HepG2 (cell line): ENCODE measurements around the gene PLSCR5. TPM values are rescaled to one million over a fixed set of nuclear protein-coding genes. Genes with fewer than 3 reads are reported as not detected.

Source experiments
- ATF3 ChIP-seq: sonication (generic); formaldehyde crosslinking; IDR thresholded peaks from 2 replicates; pipeline ENCODE4 v1.4.0; 2020; ENCODE audit warnings: missing genetic modification reagents
- ELF1 ChIP-seq: sonication (generic); formaldehyde crosslinking; IDR thresholded peaks from 2 replicates; pipeline ENCODE4 v1.4.0; 2020; ENCODE audit warnings: missing genetic modification reagents
- FOXM1 ChIP-seq: sonication (generic); formaldehyde crosslinking; IDR thresholded peaks from 2 replicates; pipeline ENCODE4 v1.5.0; 2020; ENCODE audit warnings: missing genetic modification reagents
- GLMP ChIP-seq: sonication (generic); formaldehyde crosslinking; IDR thresholded peaks from 2 replicates; pipeline ENCODE4 v1.9.0; 2021; ENCODE audit warnings: missing genetic modification reagents, mild to moderate bottlenecking, borderline replicate concordance
- ISL2 ChIP-seq: sonication (generic); formaldehyde crosslinking; IDR thresholded peaks from 2 replicates; pipeline ENCODE4 v1.5.0; 2020; ENCODE audit warnings: missing genetic modification reagents
- ISX ChIP-seq: sonication (generic); formaldehyde crosslinking; conservative IDR thresholded peaks from 2 replicates; pipeline ENCODE4 v1.5.0; 2020; ENCODE audit warnings: missing genetic modification reagents
- KLF11 ChIP-seq: IDR thresholded peaks from 2 replicates; pipeline ENCODE4 v1.6.1; 2016; ENCODE audit warnings: missing compliant biosample characterization
- KLF6 ChIP-seq: IDR thresholded peaks from 2 replicates; pipeline ENCODE4 v1.8.0; 2016; ENCODE audit warnings: missing biosample characterization, missing genetic modification reagents
- LBX2 ChIP-seq: sonication (generic); formaldehyde crosslinking; IDR thresholded peaks from 2 replicates; pipeline ENCODE4 v1.5.0; 2020; ENCODE audit warnings: missing genetic modification reagents, mild to moderate bottlenecking, borderline replicate concordance
- MAZ ChIP-seq, 2 experiments: sonication (generic) in 1 of 2; formaldehyde crosslinking in 1 of 2; IDR thresholded peaks; 2 replicates each; pipeline versions ENCODE4 v1.5.0 to v1.6.1; 2012 to 2020; ENCODE audit warnings: low read depth in 2 of 2, mild to moderate bottlenecking in 2 of 2, borderline replicate concordance in 1 of 2, improper control_type of control experiment in 1 of 2, low read length in 1 of 2, missing genetic modification reagents in 1 of 2, moderate library complexity in 1 of 2
- MLX ChIP-seq: IDR thresholded peaks from 2 replicates; pipeline ENCODE4 v1.6.1; 2016
- NR2F2 ChIP-seq: IDR thresholded peaks from 2 replicates; pipeline ENCODE4 v1.6.1; 2012; ENCODE audit warnings: low read depth, inconsistent platforms, borderline replicate concordance
- PLRG1 ChIP-seq: fragments of 450-650 bp; conservative IDR thresholded peaks from 2 replicates; pipeline ENCODE4 v1.6.1; 2016
- RCOR2 ChIP-seq: IDR thresholded peaks from 2 replicates; pipeline ENCODE4 v1.6.1; 2016; ENCODE audit warnings: missing biosample characterization, missing genetic modification reagents
- RXRB ChIP-seq: IDR thresholded peaks from 2 replicates; pipeline ENCODE4 v1.6.1; 2016; ENCODE audit warnings: borderline replicate concordance, missing genetic modification reagents, missing compliant biosample characterization
- TBX2 ChIP-seq: sonication (generic); formaldehyde crosslinking; IDR thresholded peaks from 2 replicates; pipeline ENCODE4 v1.5.0; 2020; ENCODE audit warnings: missing genetic modification reagents, mild to moderate bottlenecking, borderline replicate concordance
- TRIM24 ChIP-seq: sonication (generic); formaldehyde crosslinking; IDR thresholded peaks from 2 replicates; pipeline ENCODE4 v1.8.0; 2022; ENCODE audit warnings: mild to moderate bottlenecking, missing genetic modification reagents
- ZBTB38 ChIP-seq: sonication (generic); formaldehyde crosslinking; IDR thresholded peaks from 2 replicates; pipeline ENCODE4 v1.5.1; 2020; ENCODE audit warnings: mild to moderate bottlenecking, missing genetic modification reagents
- ZBTB49 ChIP-seq: sonication (generic); formaldehyde crosslinking; IDR thresholded peaks from 2 replicates; pipeline ENCODE4 v1.4.0; 2020; ENCODE audit warnings: missing genetic modification reagents, borderline replicate concordance
- ZFYVE20 ChIP-seq: sonication (generic); formaldehyde crosslinking; IDR thresholded peaks from 2 replicates; pipeline ENCODE4 v1.8.0; 2023; ENCODE audit warnings: low read depth, mild to moderate bottlenecking, moderate library complexity, missing genetic modification reagents, borderline replicate concordance
- ZMYM2 ChIP-seq: sonication (generic); formaldehyde crosslinking; IDR thresholded peaks from 2 replicates; pipeline ENCODE4 v1.8.0; 2022; ENCODE audit warnings: mild to moderate bottlenecking, missing genetic modification reagents
- ZNF263 ChIP-seq: sonication (generic); formaldehyde crosslinking; IDR thresholded peaks from 2 replicates; pipeline ENCODE4 v1.4.0; 2020; ENCODE audit warnings: missing genetic modification reagents
- ZNF382 ChIP-seq: sonication (generic); formaldehyde crosslinking; IDR thresholded peaks from 2 replicates; pipeline ENCODE4 v1.5.0; 2020; ENCODE audit warnings: missing genetic modification reagents, mild to moderate bottlenecking, borderline replicate concordance
- ZNF446 ChIP-seq: sonication (generic); formaldehyde crosslinking; IDR thresholded peaks from 2 replicates; pipeline ENCODE4 v1.5.0; 2020; ENCODE audit warnings: mild to moderate bottlenecking, missing genetic modification reagents
- ZNF772 ChIP-seq: sonication (generic); formaldehyde crosslinking; IDR thresholded peaks from 2 replicates; pipeline ENCODE4 v1.5.0; 2020; ENCODE audit warnings: mild to moderate bottlenecking, missing genetic modification reagents
- ZNF879 ChIP-seq: sonication (generic); formaldehyde crosslinking; IDR thresholded peaks from 2 replicates; pipeline ENCODE4 v1.8.1; 2023; ENCODE audit warnings: missing genetic modification reagents
- ZSCAN20 ChIP-seq: sonication (generic); formaldehyde crosslinking; IDR thresholded peaks from 2 replicates; pipeline ENCODE4 v1.4.0; 2020; ENCODE audit warnings: missing genetic modification reagents, mild to moderate bottlenecking, borderline replicate concordance
- polyA plus RNA-seq, 8 experiments: library from polyadenylated mRNA; depleted of rRNA in 3 of 8; stranded (reverse) in 7 of 8; unstranded in 1 of 8; fragments of >200 nt; fragmentation: Illumina TruSeq in 4 of 8; extraction: Trizol in 4 of 8; gene quantifications; 2 replicates each; pipeline versions ENCODE4 v1.2.1 to v1.2.3, GENCODE V29; 2011 to 2016; ENCODE audit warnings: low read depth in 4 of 8, missing spikeins in 1 of 8, mixed read lengths in 1 of 8; ENCODE audit not compliant: insufficient read depth in 1 of 8
- total RNA-seq, 5 experiments: library from RNA; depleted of rRNA; stranded (reverse); fragments of >200 nt; fragmentation: Illumina TruSeq; extraction: Trizol; gene quantifications; 2 replicates each; pipeline ENCODE4 v1.2.3, GENCODE V29; 2016; ENCODE audit warnings: low read depth in 1 of 5

The PLSCR5 gene
- total and polyA plus RNA-seq, 2 of the 13 experiments (the other 11 are each of a cell fraction or from before 2014, with no cell fraction given): 0.50 TPM; not detected in 1

DNA sequence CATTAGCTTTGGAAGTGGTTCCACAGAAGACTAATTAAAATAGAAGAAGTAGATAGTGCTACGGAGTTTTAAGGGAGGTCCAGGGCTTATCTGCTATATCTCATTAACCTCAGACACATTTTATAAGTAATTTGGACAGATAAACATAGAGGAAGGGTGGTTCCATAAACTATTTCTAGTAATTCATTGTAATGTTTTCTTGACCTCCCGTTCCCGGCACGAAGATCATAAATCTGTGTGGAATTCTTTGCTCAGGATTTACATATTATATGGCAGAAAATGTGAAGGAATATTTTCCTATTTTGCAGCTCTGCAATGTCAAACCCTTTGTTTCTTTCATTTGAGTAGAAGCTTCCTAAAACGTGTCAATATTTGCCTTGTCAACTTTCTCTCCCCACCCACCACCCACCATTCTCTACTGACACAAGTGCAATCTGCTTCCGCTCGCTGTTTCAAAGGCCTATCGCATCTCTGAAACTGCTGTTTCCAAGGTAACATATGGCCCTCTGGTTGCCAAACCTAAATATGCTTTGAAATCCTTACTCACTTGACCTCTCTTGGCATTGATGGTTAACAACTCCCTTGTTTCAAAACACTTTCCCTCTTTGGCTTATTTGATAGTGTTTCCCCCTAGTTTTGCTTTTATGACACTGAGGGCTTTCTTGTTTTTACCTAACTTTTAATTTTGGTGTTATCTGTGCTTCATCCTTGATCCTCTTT, 21.4 kb upstream of the PLSCR5 start (continued):
- TF ChIP-seq MLX (CRISPR knock-in tag): peak; percentile 58
- peak; percentile 44; the same call in 1 of the 2 replicates for TF ChIP-seq KLF11 (CRISPR knock-in tag)
- TF ChIP-seq KLF6: 0 out of 2 replicates have a peak, but pooled peaks have one; percentile 21
- TF ChIP-seq ELF1: peak; percentile 62
- TF ChIP-seq MAZ (IDR thresholded peaks at IDR 0.05; ENCODE audit: borderline replicate concordance, low read depth, low read length): no peak
- no peak for TF ChIP-seq MAZ (CRISPR knock-in tag; IDR thresholded peaks at IDR 0.05; ENCODE audit: low read depth)
- no peak for TF ChIP-seq PLRG1
- no peak for TF ChIP-seq ZNF446 (CRISPR knock-in tag)
- no peak for TF ChIP-seq LBX2 (CRISPR knock-in tag)
- no peak for TF ChIP-seq ZNF382 (CRISPR knock-in tag)
- TF ChIP-seq ATF3 (CRISPR knock-in tag): no peak
- TF ChIP-seq ZNF772 (CRISPR knock-in tag): peak; percentile 22; the same call in 1 of the 2 replicates
- no peak for TF ChIP-seq ZNF263
- no peak for TF ChIP-seq ZMYM2 (CRISPR knock-in tag)
- peak; percentile 97 for TF ChIP-seq NR2F2
- TF ChIP-seq ISL2 (CRISPR knock-in tag): peak; percentile 99
- TF ChIP-seq TBX2 (CRISPR knock-in tag): peak; percentile 99
- TF ChIP-seq TRIM24: no peak
- no peak for TF ChIP-seq ZFYVE20 (CRISPR knock-in tag)
- TF ChIP-seq GLMP (CRISPR knock-in tag): no peak
- no peak for TF ChIP-seq ZBTB49 (CRISPR knock-in tag)
- TF ChIP-seq ZNF879 (CRISPR knock-in tag): no peak
- TF ChIP-seq ZSCAN20 (CRISPR knock-in tag): no peak
- TF ChIP-seq FOXM1 (CRISPR knock-in tag): no peak
- no peak for TF ChIP-seq ZBTB38
- TF ChIP-seq RCOR2 (CRISPR knock-in tag): peak; percentile 96
- TF ChIP-seq ISX (CRISPR knock-in tag): no peak
- peak; percentile 95 for TF ChIP-seq RXRB (CRISPR knock-in tag)
